ENCODE data around the gene LRCOL1. TPM values are rescaled to one million over a fixed set of nuclear protein-coding genes. Genes with fewer than 3 reads are reported as not detected.

LRCOL1 gene
- total RNA-seq, 2 donors from 2014 or later, result 0.68 TPM; not detected in 1

GRCh38 chr12:132615579-132616038 lies 5.2 kb upstream of the LRCOL1 start:
- no peak overlapping the region for H3K27ac ChIP-seq
- intact Hi-C loops (cut with DNase I), result loop anchor here (10.0 kb wide), 1 partner anchor 461 kb away; no protein-coding TSS in a partner anchor
- no peaks in the 10 kb centered on the region for H3K9me3 ChIP-seq
- no peaks in the 10 kb centered on the region for H3K36me3 ChIP-seq
- DNase-seq (ENCODE audit: low spot score), result no peak
- H3K4me1 ChIP-seq (replicated peaks), result no peaks in the 10 kb centered on the region
- no peak overlapping the region for H3K4me3 ChIP-seq
- TF ChIP-seq POLR2A (IDR thresholded peaks at IDR 0.05) (no peak), CTCF (IDR thresholded peaks at IDR 0.05) (no peak), POLR2AphosphoS5 (IDR thresholded peaks at IDR 0.05) (no peak)
- WGBS, result 78% methylated on average over 16 of the region's 16 CpGs
- H3K27me3 ChIP-seq (replicated peaks; ENCODE audit: insufficient read depth), result no peaks in the 10 kb centered on the region

GRCh38 chr12:132614861-132615578 lies 4.6 kb upstream of the LRCOL1 start:
- intact Hi-C loops (cut with DNase I), result loop anchor here (5.0 to 10.0 kb wide), 2 partner anchors 198 to 460 kb away; no protein-coding TSS in a partner anchor
- Histone ChIP-seq H3K36me3 (no peaks in the 10 kb centered on the region), H3K9me3 (no peaks in the 10 kb centered on the region), H3K27ac (no peak overlapping the region), H3K27me3 (replicated peaks; ENCODE audit: insufficient read depth) (no peaks in the 10 kb centered on the region), H3K4me1 (replicated peaks) (no peaks in the 10 kb centered on the region), H3K4me3 (no peak overlapping the region)
- 28% methylated on average over 18 of the region's 18 CpGs for WGBS
- DNase-seq (ENCODE audit: low spot score), result peak; percentile 73
- TF ChIP-seq POLR2AphosphoS5 (IDR thresholded peaks at IDR 0.05) (peak; percentile 43), CTCF (IDR thresholded peaks at IDR 0.05) (peak; percentile 56 to 88 (median 80)), POLR2A (IDR thresholded peaks at IDR 0.05) (no peak)

GRCh38 chr12:132614029-132614428 lies 3.6 kb upstream of the LRCOL1 start:
- DNase-seq (ENCODE audit: low spot score), result no peak

GRCh38 chr12:132611620-132612019 lies 1.2 kb upstream of the LRCOL1 start:
- no peaks in the 10 kb centered on the region for H3K27me3 ChIP-seq (replicated peaks; ENCODE audit: insufficient read depth)
- no peaks in the 10 kb centered on the region for H3K9me3 ChIP-seq
- no peaks in the 10 kb centered on the region for H3K36me3 ChIP-seq
- no peak for TF ChIP-seq POLR2AphosphoS5 (IDR thresholded peaks at IDR 0.05)
- TF ChIP-seq CTCF (IDR thresholded peaks at IDR 0.05), result no peak
- TF ChIP-seq POLR2A (IDR thresholded peaks at IDR 0.05), result no peak
- no peak overlapping the region for H3K27ac ChIP-seq
- H3K4me3 ChIP-seq, result no peak overlapping the region
- no peak for DNase-seq (ENCODE audit: low spot score)
- 95% methylated on average over 10 of the region's 10 CpGs for WGBS
- intact Hi-C loops (cut with DNase I), result loop anchor here (5.0 to 10.0 kb wide), 2 partner anchors 194 to 457 kb away; no protein-coding TSS in a partner anchor
- H3K4me1 ChIP-seq (replicated peaks), result no peaks in the 10 kb centered on the region

More at GRCh38 chr12:132614029-132614428, 3.6 kb upstream of the LRCOL1 start:
- TF ChIP-seq CTCF (IDR thresholded peaks at IDR 0.05) (no peak), POLR2AphosphoS5 (IDR thresholded peaks at IDR 0.05) (no peak), POLR2A (IDR thresholded peaks at IDR 0.05) (no peak)
- H3K9me3 ChIP-seq, result no peaks in the 10 kb centered on the region
- no peaks in the 10 kb centered on the region for H3K36me3 ChIP-seq
- H3K27me3 ChIP-seq (replicated peaks; ENCODE audit: insufficient read depth), result no peaks in the 10 kb centered on the region
- intact Hi-C loops (cut with DNase I), result loop anchor here (5.0 to 10.0 kb wide), 2 partner anchors 197 to 459 kb away; no protein-coding TSS in a partner anchor
- no peaks in the 10 kb centered on the region for H3K4me1 ChIP-seq (replicated peaks)
- no peak overlapping the region for H3K27ac ChIP-seq
- WGBS, result 88% methylated on average over 5 of the region's 5 CpGs
- H3K4me3 ChIP-seq, result no peak overlapping the region

Measured in prostate gland (tissue), 2 donors.